Medulla oblongata (tissue), 1 donor: ENCODE results near the gene FXN.
A peak's percentile ranks its signal among the peaks of the same experiment; 100 is the strongest.
"Not testable (repeated sequence)": the region's sequence is repeated elsewhere in the genome, so short reads cannot be mapped to it uniquely, and the experiment has no call there.

ENCODE experiments used
- DNase-seq: peaks from one replicate; pipeline ENCODE4 v3.0.0-alpha.2; 2015; ENCODE audit errors: extremely low spot score

The FXN gene

DNA sequence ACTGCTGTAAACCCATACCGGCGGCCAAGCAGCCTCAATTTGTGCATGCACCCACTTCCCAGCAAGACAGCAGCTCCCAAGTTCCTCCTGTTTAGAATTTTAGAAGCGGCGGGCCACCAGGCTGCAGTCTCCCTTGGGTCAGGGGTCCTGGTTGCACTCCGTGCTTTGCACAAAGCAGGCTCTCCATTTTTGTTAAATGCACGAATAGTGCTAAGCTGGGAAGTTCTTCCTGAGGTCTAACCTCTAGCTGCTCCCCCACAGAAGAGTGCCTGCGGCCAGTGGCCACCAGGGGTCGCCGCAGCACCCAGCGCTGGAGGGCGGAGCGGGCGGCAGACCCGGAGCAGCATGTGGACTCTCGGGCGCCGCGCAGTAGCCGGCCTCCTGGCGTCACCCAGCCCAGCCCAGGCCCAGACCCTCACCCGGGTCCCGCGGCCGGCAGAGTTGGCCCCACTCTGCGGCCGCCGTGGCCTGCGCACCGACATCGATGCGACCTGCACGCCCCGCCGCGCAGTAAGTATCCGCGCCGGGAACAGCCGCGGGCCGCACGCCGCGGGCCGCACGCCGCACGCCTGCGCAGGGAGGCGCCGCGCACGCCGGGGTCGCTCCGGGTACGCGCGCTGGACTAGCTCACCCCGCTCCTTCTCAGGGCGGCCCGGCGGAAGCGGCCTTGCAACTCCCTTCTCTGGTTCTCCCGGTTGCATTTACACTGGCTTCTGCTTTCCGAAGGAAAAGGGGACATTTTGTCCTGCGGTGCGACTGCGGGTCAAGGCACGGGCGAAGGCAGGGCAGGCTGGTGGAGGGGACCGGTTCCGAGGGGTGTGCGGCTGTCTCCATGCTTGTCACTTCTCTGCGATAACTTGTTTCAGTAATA is at the start of gene FXN:
Gene FXN, plus strand, starts transcription at position 315 of the 871 bp plus-strand sequence. Its CDS starts 31 bp downstream, at position 346.
- peak; percentile 77 for DNase-seq

DNA sequence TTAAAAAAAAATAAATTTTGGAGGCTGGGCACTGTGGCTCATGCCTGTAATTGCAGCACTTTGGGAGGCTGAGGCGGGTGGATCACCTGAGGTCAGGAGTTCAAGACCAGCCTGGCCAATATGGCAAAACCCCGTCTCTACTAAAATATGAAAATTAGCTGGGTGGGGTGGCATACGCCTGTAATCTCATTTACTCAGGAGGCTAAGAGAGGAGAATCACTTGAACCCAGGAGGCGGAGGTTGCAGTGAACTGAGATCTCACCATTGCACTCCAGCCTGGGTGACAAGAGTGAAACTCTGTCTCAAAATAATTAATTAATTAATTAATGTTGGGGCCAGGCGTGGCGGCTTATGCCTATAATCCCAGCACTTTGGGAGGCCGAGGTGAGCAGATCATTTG is 48.6 kb upstream of the FXN start:
- DNase-seq: not testable (repeated sequence)

DNA sequence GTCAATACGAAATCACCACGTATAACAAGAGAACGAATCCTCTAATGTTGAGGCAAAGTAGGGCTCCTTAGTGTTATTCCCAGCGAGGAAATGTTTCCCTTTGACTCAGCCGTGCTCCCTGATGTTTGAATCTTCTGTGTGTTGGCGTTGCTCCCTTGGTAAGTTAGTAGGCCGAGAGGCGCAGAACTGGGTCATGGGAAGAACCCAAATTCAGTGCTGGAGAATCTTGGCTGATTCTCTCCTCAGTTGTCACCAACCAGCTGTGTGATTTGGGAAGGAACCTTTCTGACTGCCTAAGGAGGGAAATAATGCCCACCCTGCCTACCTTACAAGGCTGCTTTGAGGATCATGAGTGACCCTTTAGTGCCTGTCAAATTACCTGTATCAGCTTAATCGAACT is 44.1 kb upstream of the FXN start:
- DNase-seq: no peak

DNA sequence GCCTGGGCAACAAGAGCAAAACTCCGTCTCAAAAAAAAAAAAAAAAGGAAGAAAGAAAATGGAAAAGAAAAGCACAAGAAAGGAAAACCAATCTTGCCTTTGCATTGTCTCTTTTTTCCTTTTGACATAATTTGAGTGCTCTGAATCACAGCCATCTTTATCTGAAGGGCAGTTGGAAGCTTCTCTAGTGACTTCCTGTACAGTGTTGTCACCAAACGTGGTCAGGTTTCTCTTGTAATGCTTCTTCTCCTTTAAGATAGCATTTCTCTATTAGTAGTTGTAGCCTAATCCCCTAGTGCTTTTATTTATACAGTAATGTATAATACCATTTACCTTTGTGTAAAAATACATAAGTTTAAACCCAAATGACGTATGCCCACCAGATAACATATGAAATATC is 39.8 kb upstream of the FXN start:
- DNase-seq: no peak

DNA sequence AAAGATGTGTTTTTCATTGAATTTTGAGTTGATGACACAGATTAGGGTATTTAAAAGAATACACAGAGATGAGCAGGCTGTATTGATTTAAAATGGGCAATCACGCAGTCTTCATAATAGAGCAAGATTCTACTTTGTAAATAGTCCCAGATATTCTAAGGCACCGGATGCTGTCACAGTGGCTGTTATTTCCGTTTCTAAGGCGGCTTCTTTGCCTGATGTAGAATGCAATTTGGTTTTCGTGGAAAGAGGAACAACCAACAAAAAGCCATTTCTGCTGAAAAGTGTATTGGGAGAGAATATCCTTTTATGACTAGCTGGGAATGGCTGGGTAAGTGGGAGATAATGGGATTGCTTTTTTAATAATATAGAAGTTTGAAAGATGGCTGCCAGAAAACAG is 39.1 kb upstream of the FXN start:
- DNase-seq: peak; percentile 51

DNA sequence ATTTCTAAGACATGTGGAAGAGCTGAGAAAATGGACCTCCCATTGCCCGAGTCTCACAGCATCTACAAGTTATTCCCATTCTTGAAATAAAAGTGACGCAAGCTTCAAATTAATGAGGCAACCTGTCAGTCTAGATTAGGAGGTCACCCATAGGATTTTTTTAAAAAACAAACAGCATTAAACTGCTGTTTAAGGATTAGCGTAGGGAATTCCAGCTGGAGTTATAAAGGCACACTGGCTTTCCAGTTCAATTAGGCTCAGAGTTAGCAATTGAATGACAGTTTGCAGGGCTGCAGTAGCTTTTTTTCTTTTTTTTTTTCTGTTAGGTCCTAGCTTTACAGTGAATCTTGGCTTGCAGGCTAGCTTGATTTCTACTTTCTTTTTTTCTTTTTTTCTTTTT is 37.9 kb upstream of the FXN start:
- DNase-seq: no peak

DNA sequence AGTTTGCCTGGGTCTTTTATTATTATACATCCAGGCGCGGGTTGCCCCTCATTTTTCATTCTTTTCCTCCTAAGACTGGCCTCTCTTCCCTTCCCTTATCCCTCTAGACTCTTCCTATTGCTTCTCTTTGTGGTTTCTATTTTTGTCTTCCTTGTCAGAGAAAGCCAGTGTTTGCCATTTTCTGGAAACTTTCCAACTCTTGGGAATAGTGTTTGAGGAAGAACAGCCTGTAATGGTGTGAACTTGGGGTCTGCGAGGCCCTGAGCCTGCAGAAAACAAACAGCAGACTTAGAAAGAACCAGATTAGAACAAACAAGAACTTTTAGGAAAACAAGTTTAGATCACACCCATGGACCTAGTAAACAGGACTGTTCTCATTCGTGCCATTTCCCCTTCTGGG is 37.2 kb upstream of the FXN start:
- peak; percentile 25 for DNase-seq

DNA sequence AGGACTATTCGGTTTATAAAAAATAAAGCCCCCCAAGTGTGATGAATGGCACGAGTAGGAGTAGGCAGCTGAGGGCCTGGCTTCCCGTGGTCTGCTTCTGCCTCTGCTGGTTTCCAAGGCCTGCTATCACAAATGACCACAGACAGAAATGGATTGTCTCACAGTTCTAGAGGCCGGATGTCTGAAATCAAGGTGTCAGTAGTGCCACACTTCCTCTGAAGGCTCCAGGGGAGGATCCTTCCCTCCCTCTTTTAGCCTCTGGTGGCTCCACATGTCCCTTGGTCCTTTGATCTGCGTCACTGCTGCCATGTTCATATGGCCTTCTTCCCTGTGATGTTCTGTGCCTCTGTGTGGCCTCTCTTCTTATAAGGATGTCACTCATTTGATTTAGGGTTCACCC is 36.7 kb upstream of the FXN start:
- DNase-seq: no peak

DNA sequence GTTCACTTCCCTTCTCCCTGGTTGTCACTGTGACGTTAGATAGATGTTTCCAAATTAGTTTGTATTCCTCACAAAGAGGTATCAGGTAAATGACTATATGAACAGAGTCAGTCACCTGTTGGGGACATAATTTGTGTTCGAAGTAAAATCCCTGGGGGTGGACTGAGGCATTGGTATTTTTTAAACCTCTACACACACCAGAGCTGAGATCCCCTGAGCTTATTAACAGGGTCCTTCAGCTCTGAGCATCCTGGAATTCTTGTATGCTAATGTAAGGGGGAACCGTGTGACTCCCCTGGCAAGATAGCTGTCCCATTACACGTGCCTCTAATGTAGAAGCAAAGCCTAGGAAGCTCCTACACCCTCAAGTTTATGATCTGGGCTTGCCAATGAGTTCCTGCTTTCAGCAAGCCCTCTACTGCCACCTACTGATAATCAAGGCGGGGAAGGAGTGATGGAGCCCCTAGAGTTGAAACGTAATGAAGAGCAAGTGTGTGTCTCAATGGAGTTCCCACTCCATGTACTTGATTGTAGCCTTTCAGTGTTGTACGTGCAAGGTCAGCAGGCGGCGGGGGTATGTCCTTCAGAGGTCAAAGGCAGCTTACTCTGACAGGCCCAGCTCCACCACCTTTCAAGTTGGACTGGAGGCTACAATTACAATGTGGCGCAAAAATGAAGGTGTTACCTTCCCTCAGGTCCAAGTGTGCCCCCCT is 36.0 kb upstream of the FXN start:
- DNase-seq: peak; percentile 85

DNA sequence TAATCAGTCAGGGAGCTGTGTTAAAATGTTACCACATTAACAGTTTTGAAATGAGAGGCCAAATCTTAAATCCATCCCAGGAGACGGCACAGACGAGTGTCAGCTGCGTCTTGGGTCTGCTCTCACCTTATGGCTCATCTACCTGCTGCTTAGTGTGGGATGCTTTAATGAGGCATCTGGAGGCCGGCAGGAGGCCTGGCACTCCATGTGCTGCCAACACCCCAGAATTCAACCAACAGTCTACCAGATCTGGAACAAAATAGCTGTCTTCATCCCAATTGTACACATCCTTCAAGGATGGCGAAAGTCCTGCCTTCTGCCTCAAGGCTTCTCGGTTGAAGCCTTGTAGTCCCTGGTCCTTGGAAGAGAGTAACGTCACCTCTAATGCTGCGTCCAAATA is 33.6 kb upstream of the FXN start:
- no peak for DNase-seq

DNA sequence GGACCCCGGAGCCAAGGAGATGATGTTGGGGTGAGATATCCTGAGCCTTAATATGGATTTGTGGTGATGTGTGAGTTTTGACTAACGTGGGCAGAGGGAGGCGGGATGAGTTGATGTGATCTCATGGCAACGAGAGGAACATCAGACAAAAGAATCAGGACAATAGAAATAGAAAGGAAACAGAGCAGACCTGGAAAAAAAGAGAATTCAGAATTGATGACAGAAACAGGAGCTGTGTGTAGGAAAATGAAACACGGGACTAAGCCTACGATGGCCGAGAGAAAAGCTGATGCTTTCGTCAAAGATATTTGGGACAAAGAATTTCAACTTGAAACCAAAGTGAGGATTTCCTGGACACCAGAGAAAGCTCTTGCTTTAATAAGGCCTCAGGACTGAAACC is 32.5 kb upstream of the FXN start:
- DNase-seq: no peak

DNA sequence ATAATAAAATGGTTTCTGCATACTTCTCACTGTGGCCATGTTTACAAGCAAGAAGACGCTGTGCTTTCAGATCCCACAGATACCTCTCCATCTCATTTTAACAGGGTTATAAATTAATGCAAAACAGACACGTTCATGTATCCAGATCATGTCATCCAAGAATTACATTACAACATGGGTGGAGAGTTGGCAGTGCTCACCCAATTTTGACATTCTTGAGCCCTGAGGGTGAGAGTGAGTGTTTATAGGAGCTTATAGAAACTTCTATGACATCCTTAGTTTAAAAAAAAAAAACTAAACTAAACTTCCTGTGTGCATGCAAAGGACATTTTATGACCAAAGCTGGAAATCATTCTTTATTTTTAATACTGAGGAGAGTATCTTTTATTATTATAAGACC is 30.7 kb upstream of the FXN start:
- DNase-seq: no peak

DNA sequence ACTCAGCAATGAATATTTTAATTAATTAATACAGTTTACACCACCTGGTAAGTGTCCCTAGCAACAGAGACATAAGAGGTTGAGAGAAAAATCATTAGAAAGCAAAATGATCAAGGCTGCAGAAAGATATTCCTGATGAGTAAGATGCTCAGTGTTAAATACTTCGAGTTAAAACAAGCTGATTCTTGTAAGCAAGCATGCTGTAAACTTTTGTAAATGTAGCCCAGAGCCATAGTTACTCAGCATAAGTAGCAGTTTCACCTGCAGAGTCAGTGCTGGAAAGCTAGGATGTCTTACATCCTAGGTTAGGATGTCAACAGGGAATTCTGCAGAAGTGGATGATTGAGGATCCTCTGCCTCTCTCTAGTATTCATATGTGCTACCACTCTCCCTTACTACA is 25.8 kb upstream of the FXN start:
- DNase-seq: no peak

DNA sequence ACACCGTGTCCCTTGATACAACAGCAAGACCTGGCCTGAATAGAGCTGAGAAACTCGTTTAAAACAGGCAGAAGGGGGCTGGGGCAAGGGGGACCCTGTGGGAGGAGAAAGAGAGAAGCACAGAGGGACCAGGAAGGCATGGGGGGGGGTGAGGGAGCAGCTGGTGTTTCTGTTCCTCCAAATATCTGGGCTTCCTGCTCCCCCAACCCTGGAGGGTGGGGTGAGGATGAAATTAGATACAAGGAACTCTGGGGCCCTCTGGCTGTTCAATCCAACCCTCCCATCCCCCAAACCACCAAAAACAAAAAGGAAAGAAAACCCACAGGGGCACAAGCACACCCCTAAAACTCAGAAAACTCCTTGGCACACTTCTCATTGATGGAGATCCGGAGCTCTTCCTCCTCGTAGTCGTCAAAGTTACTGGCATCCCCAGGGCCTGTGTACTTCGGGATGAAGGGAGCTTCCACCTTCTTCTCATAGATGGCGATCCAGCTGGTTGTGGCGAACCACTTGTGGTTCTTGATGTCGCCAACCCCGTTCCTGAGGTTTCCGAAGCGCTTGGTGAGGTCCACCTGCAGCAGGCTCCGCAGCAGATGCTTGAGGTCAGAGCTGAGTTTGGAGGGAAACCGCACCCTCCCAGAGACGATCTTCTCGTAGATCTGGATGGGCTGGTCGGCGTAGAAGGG is 22.7 kb upstream of the FXN start:
- DNase-seq: peak; percentile 55

DNA sequence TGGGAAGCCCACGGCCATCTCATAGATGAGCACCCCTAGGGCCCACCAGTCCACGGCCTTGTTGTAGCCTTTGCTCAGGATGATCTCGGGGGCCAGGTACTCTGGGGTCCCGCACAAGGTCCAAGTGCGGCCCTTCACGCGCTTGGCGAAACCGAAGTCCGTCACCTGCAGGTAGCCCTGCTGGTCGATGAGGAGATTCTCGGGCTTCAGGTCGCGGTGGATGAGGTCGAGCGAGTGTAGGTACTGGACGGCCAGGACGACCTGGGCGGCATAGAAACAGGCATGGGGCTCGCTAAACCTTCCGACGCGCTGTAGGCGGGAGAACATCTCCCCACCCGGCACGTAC is 22.2 kb upstream of the FXN start:
- DNase-seq: no peak

DNA sequence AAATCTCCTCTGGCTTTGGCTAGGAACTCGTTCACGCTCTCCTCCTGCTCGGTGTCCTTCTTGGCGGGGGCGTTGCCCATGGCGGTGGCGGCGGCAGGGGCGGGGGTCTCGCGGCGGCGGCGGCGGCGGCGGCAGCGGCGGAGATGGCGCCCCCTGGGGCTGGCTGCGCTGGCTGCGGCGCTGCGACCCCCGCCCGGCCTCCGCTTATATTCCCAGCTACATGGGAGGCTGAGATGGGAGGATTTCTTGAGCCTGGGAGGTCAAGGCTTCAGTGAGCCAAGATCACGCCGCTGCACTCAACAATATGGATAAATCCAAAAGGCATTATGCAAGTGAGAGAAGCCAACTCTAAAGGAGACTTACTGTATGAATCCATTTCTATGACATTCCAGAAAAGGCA is 21.5 kb upstream of the FXN start, which contains the start of gene PRKACG:
Gene PRKACG, minus strand, starts transcription at position 101 of the 400 bp plus-strand sequence. Its CDS starts 21 bp downstream, at position 80.
- DNase-seq: no peak

DNA sequence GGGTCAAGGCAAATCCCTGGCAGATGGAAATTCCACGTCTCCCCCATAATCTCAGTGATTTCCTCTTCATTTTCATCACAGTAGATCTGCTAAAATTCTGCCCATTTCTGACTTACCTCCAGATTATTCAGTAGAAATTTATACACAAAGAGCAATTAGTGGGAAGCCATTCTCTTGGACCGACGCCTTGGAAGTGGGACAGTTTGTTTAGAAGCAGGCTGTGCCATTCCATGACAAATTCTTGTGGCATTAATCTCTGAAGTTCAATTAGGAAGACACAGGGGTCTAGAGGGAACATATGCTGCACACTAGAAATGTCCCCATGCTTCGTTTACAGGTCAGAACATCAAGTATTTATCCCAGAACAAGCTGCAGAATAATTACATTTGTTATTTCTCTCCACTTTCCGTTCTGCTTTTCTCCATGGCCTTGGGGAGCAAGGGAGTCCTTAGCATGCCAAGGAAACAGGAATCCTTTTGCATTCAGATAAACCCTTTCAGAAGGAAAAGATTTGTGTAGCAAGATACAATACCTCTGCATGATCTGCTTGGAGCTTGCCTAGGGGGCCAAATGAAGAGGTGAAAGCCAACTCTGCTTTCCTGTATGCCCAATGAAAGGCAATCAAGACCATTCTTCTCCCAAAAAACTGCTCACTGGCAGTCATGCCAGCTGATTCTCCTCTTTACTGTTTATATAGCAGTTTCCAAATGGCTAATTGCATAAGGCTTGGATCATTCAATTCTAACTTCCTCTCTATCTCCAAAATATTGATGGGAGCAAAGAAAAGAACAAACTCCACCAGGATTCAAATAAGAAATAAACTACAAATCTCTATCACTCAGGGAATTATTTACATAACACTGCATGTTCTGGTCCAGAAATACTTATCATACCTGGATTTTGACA is 19.1 kb upstream of the FXN start:
- DNase-seq: no peak

DNA sequence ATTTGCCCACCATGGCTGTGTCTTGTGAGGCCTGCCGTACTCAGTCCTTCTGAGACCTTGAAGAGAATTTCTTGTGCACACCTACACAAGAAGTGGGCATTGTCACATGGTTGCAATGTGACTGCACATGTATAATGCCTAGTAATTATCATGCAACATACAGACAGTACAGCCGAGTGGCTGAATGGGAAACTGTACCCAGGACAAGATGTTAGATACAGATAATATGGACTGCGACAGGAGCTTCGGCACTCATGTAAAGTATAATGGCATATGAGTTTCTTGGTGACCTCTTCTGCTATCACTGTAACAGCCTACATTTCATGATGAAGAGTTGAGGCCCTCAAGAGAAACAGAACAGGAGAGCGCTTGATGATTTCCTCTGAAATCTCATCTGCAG is 16.8 kb upstream of the FXN start:
- no peak for DNase-seq

DNA sequence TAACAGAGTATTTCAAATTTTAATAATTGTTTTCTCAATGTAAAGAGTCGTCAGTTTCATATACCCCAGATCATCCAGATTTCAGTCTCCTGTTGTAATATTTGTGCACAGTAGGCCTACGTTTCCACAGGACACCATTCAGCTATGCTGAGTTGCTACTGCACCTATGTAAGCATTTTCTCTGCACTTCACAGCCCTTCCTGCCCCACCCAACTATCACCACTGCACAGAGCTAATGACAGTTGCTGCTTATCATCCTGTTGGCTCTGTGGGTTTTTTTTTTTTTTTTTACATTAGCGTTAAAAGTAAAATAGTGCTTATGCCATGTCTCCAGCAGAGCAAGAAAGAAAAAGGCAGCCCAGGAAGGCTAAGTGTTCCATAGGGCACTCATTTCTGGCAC is 15.7 kb upstream of the FXN start:
- no peak for DNase-seq

DNA sequence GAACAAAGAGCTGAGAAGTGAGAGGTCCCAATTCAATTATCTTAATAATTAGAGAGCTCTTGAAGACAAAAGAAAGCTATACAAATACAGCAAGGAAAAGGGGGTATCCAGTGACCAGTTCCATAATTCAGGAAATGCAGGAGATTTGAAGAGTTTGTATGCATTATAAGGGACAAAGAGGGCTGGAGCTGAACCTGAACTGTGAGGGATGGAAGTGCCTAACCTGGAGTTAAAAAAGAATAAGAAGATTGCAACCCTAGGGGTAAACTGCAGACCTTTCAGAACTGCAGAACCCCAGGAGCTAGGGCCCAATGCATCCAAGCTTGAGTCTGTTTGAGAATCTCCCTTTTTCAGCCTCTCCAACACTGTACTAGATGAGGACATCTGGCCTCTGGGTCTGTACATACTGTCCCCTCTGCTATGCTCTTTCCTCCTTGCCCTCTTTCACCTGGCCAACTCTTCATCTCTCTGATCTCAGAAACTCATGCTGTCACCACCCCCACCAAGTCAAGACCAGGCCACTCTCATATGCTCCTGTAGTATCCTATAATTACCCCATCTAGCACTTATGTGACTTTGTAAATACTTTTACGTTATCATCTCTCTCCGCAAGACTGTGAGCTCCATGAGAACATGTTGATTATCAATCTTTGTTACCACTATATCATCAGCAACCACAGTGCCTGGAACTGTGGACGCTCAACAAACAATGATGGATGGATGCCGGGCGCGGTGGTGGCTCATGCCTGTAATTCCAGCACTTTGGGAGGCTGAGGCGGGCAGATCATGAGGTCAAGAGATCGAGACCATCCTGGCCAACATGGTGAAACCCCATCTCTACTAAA is 15.0 kb upstream of the FXN start:
- DNase-seq: no peak

DNA sequence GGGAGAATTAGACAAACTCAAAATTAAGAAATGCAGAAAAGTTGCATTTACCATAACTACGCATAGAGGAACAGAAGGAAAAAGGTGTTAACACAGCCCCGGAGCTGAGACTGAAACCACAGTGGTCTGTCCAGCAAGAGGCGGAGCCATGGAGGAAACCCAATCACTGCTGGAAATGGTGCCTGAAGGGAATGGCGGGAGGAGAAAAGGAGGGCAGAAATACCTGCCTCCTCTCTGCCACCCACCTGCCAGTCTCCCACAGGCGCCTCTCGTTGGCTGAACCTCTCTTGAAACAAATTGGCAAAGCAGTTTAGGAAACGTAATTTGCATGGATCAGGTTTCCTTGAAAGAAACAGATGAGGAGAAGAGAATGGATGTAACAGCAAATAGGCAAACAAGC is 11.9 kb upstream of the FXN start:
- no peak for DNase-seq
